Measurements from ENCODE around the gene PTPRN2. TPM values are rescaled to one million over a fixed set of nuclear protein-coding genes. Genes with fewer than 3 reads are reported as not detected.

Gene PTPRN2
- total RNA-seq, 1 experiment from 2014 or later = 0.11 TPM

GRCh38 chr7:158075633-158076001 is 512.0 kb downstream of the PTPRN2 start:
- no peak for DNase-seq (ENCODE audit: low spot score)
- H3K4me1 ChIP-seq (ENCODE audit: insufficient read depth, low read length, poor library complexity, severe bottlenecking) = no peaks in the 10 kb centered on the region
- no peak overlapping the region for H3K4me3 ChIP-seq (ENCODE audit: low read depth, low read length, poor library complexity, severe bottlenecking)
- H3K27me3 ChIP-seq (replicated peaks; ENCODE audit: insufficient read depth, low read depth, low read length, poor library complexity) = no peaks in the 10 kb centered on the region
- BruUV-seq (replicated peaks) = no TSS peak
- intact Hi-C loops (cut with micrococcal nuclease; ENCODE audit: unreplicated experiment) = no loop called here
- peaks cover 15% of the 10 kb centered on the region for H3K9me3 ChIP-seq (ENCODE audit: low read depth, low read length, poor library complexity, severe bottlenecking)
- no peak for TF ChIP-seq CTCF (conservative IDR thresholded peaks at IDR 0.05; ENCODE audit: low read depth, low read length)
- TF ChIP-seq EZH2 (IDR thresholded peaks at IDR 0.05; ENCODE audit: borderline replicate concordance, low read depth, low read length, poor library complexity, severe bottlenecking) = no peak
- no peaks in the 10 kb centered on the region for H3K36me3 ChIP-seq (ENCODE audit: insufficient read depth, low read length, poor library complexity, severe bottlenecking)
- no peak overlapping the region for H3K27ac ChIP-seq (ENCODE audit: low read depth, low read length, poor library complexity, severe bottlenecking)
- ChIA-PET CTCF (no interaction called here), POLR2A (ENCODE audit: low non-redundant PET) (interaction anchor here (0.6 kb wide), 1 partner anchor 901 kb away, joined by 3 read pairs; no protein-coding TSS in a partner anchor)

- DNase-seq (ENCODE audit: low spot score) = no peak
- Histone ChIP-seq H3K27ac (ENCODE audit: low read depth, low read length, poor library complexity, severe bottlenecking) (no peak overlapping the region), H3K27me3 (replicated peaks; ENCODE audit: insufficient read depth, low read depth, low read length, poor library complexity) (no peaks in the 10 kb centered on the region), H3K36me3 (ENCODE audit: insufficient read depth, low read length, poor library complexity, severe bottlenecking) (no peaks in the 10 kb centered on the region), H3K4me3 (ENCODE audit: low read depth, low read length, poor library complexity, severe bottlenecking) (no peak overlapping the region), H3K9me3 (ENCODE audit: low read depth, low read length, poor library complexity, severe bottlenecking) (peaks cover 15% of the 10 kb centered on the region), H3K4me1 (ENCODE audit: insufficient read depth, low read length, poor library complexity, severe bottlenecking) (no peaks in the 10 kb centered on the region)
- no TSS peak for BruUV-seq (replicated peaks)
- TF ChIP-seq CTCF (conservative IDR thresholded peaks at IDR 0.05; ENCODE audit: low read depth, low read length) = no peak
- no peak for TF ChIP-seq EZH2 (IDR thresholded peaks at IDR 0.05; ENCODE audit: borderline replicate concordance, low read depth, low read length, poor library complexity, severe bottlenecking)
- intact Hi-C loops (cut with micrococcal nuclease; ENCODE audit: unreplicated experiment) = no loop called here
- ChIA-PET CTCF (no interaction called here), POLR2A (ENCODE audit: low non-redundant PET) (interaction anchor here (0.6 kb wide), 1 partner anchor 902 kb away, joined by 3 read pairs; no protein-coding TSS in a partner anchor)
Observed at GRCh38 chr7:158074896-158075632, 512.6 kb downstream of the PTPRN2 start.

GRCh38 chr7:158073845-158074840 is 513.5 kb downstream of the PTPRN2 start:
- no peak for DNase-seq (ENCODE audit: low spot score)
- POLR2A ChIA-PET (ENCODE audit: low non-redundant PET) = no interaction called here
- CTCF ChIA-PET = no interaction called here
- H3K27ac ChIP-seq (ENCODE audit: low read depth, low read length, poor library complexity, severe bottlenecking) = no peak overlapping the region
- no TSS peak for BruUV-seq (replicated peaks)
- no peaks in the 10 kb centered on the region for H3K4me1 ChIP-seq (ENCODE audit: insufficient read depth, low read length, poor library complexity, severe bottlenecking)
- no peak overlapping the region for H3K4me3 ChIP-seq (ENCODE audit: low read depth, low read length, poor library complexity, severe bottlenecking)
- intact Hi-C loops (cut with micrococcal nuclease; ENCODE audit: unreplicated experiment) = no loop called here
- no peaks in the 10 kb centered on the region for H3K36me3 ChIP-seq (ENCODE audit: insufficient read depth, low read length, poor library complexity, severe bottlenecking)
- peaks cover 15% of the 10 kb centered on the region for H3K9me3 ChIP-seq (ENCODE audit: low read depth, low read length, poor library complexity, severe bottlenecking)
- TF ChIP-seq CTCF (conservative IDR thresholded peaks at IDR 0.05; ENCODE audit: low read depth, low read length) = no peak
- no peak for TF ChIP-seq EZH2 (IDR thresholded peaks at IDR 0.05; ENCODE audit: borderline replicate concordance, low read depth, low read length, poor library complexity, severe bottlenecking)
- no peaks in the 10 kb centered on the region for H3K27me3 ChIP-seq (replicated peaks; ENCODE audit: insufficient read depth, low read depth, low read length, poor library complexity)

Data from A673 (cell line).